ENCODE data around the gene BET1. TPM values are rescaled to one million over a fixed set of nuclear protein-coding genes. Genes with fewer than 3 reads are reported as not detected.

BET1 gene
- total RNA-seq, 2 experiments from 2014 or later = 14.3 to 31.6 TPM

DNA sequence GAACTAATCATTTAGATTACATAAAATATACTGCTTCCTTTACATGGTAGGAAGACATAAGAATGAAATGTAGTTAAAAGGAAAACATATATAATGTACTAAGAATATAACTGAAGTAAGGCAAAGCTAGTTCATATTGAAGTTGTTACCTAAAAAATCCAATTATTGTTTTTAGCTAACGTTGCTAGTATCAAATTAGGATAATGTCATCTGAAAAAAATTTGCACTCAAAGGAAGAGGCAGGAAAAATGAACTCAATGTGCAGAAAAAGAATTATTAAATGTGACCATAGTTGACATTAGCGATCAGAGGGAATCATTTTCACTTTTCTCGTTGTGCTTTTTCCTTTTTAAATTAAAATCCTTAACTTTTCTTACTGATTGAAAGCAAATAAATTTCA lies 1.6 kb upstream of the BET1 start:
- DNase-seq (ENCODE audit: low spot score) = no peak
- Histone ChIP-seq H3K4me2 (ENCODE audit: low read length) (0 out of 2 replicates have a peak overlapping the region, but pooled peaks have one; percentile 90), H4K20me1 (ENCODE audit: insufficient read depth, low read length) (no peaks in the 10 kb centered on the region), H3K36me3 (ENCODE audit: insufficient read depth, low read length) (no peaks in the 10 kb centered on the region; the same call in 1 of the 2 replicates), H3K79me2 (ENCODE audit: insufficient read depth, low read depth, low read length) (peaks cover 33% of the 10 kb centered on the region), H3K27ac (ENCODE audit: low read depth, low read length, poor library complexity, severe bottlenecking) (no peak overlapping the region), H3K4me3 (ENCODE audit: low read depth, low read length, poor library complexity, severe bottlenecking) (no peak overlapping the region), H3K9me3 (ENCODE audit: low read length) (no peaks in the 10 kb centered on the region), H2AFZ (ENCODE audit: low read length) (peak overlapping the region; percentile 91), H3K4me1 (ENCODE audit: insufficient read depth, low read length, poor library complexity, severe bottlenecking) (peaks cover 32% of the 10 kb centered on the region), H3K9me2 (ENCODE audit: insufficient read depth, low read length) (no peaks in the 10 kb centered on the region)
- no TSS peak for BruUV-seq (replicated peaks)
- intact Hi-C loops (cut with micrococcal nuclease; ENCODE audit: unreplicated experiment) = loop anchor here (2.0 kb wide), 1 partner anchor 81 kb away; no protein-coding TSS in a partner anchor
- ChIA-PET POLR2A (interaction anchor here (0.5 to 1.5 kb wide), 7 partner anchors 9 to 240 kb away, joined by 3 to 5 read pairs (median 3); partner anchors contain the start of gene GNG11), CTCF (ENCODE audit: unreplicated experiment) (no interaction called here)
- TF ChIP-seq EZH2phosphoT487 (IDR thresholded peaks at IDR 0.05; ENCODE audit: borderline replicate concordance, low read depth, low read length) = no peak
- TF ChIP-seq, protein P1, sequence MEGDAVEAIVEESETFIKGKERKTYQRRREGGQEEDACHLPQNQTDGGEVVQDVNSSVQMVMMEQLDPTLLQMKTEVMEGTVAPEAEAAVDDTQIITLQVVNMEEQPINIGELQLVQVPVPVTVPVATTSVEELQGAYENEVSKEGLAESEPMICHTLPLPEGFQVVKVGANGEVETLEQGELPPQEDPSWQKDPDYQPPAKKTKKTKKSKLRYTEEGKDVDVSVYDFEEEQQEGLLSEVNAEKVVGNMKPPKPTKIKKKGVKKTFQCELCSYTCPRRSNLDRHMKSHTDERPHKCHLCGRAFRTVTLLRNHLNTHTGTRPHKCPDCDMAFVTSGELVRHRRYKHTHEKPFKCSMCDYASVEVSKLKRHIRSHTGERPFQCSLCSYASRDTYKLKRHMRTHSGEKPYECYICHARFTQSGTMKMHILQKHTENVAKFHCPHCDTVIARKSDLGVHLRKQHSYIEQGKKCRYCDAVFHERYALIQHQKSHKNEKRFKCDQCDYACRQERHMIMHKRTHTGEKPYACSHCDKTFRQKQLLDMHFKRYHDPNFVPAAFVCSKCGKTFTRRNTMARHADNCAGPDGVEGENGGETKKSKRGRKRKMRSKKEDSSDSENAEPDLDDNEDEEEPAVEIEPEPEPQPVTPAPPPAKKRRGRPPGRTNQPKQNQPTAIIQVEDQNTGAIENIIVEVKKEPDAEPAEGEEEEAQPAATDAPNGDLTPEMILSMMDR (conservative IDR thresholded peaks at IDR 0.05; ENCODE audit: low read length) = no peak

DNA sequence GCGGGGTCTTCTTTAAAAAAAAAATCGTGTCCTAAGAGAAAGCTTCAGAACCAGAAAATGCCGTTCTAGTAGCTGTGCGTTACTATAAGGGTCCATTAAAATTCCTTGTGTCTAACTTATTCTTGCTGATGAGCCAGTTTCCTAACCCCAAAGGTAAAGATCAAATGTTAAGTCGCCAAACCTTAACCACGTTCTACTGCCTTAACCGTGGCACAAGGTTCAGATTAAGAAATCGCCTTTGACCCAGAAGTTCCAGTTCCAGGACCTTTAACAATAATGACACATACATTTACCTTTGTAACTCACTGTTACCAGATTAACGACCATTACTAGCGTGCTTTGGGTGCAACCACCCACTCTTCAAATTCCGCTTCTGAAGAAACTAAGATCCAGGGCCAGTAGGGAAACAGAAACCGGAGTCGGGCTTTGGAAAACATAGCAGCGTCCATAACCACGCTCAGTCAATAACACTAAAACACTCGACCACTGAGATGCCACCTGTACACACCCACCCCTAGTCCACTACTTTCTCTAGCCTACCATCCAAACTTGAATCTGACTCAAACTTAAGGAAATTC lies 620 bp downstream of the BET1 start:
- DNase-seq (ENCODE audit: low spot score) = no peak
- peaks cover 38% of the 10 kb centered on the region for H3K79me2 ChIP-seq (ENCODE audit: insufficient read depth, low read depth, low read length)
- no peaks in the 10 kb centered on the region for H3K9me3 ChIP-seq (ENCODE audit: low read length)
- TF ChIP-seq, protein P1 (conservative IDR thresholded peaks at IDR 0.05; ENCODE audit: low read length) = no peak
- TF ChIP-seq EZH2phosphoT487 (IDR thresholded peaks at IDR 0.05; ENCODE audit: borderline replicate concordance, low read depth, low read length) = no peak
- H3K4me2 ChIP-seq (ENCODE audit: low read length) = peak overlapping the region; percentile 90
- H3K4me3 ChIP-seq (ENCODE audit: low read depth, low read length, poor library complexity, severe bottlenecking) = peak overlapping the region; percentile 81
- peaks cover 47% of the 10 kb centered on the region for H3K4me1 ChIP-seq (ENCODE audit: insufficient read depth, low read length, poor library complexity, severe bottlenecking)
- H3K9me2 ChIP-seq (ENCODE audit: insufficient read depth, low read length) = no peaks in the 10 kb centered on the region
- ChIA-PET POLR2A (interaction anchor here (0.6 to 1.9 kb wide), 3 partner anchors 9 to 52 kb away, joined by 3 to 9 read pairs (median 5); no protein-coding TSS in a partner anchor), CTCF (ENCODE audit: unreplicated experiment) (no interaction called here)
- H3K36me3 ChIP-seq (ENCODE audit: insufficient read depth, low read length) = peaks cover 6% of the 10 kb centered on the region
- TSS peak; percentile 85 for BruUV-seq (replicated peaks)
- H3K27ac ChIP-seq (ENCODE audit: low read depth, low read length, poor library complexity, severe bottlenecking) = peak overlapping the region; percentile 16
- H2AFZ ChIP-seq (ENCODE audit: low read length) = peak overlapping the region; percentile 91
- no peaks in the 10 kb centered on the region for H4K20me1 ChIP-seq (ENCODE audit: insufficient read depth, low read length)
- intact Hi-C loops (cut with micrococcal nuclease; ENCODE audit: unreplicated experiment) = loop anchor here (1.0 to 2.0 kb wide), 2 partner anchors 49 to 83 kb away; no protein-coding TSS in a partner anchor

- peaks cover 23% of the 10 kb centered on the region for H3K36me3 ChIP-seq (ENCODE audit: insufficient read depth, low read length)
- BruUV-seq (replicated peaks) = no TSS peak
- H3K27ac ChIP-seq (ENCODE audit: low read depth, low read length, poor library complexity, severe bottlenecking) = no peak overlapping the region
- H4K20me1 ChIP-seq (ENCODE audit: insufficient read depth, low read length) = no peaks in the 10 kb centered on the region
- intact Hi-C loops (cut with micrococcal nuclease; ENCODE audit: unreplicated experiment) = no loop called here
- H3K9me2 ChIP-seq (ENCODE audit: insufficient read depth, low read length) = no peaks in the 10 kb centered on the region
- peaks cover 38% of the 10 kb centered on the region for H3K79me2 ChIP-seq (ENCODE audit: insufficient read depth, low read depth, low read length)
- no peaks in the 10 kb centered on the region for H3K9me3 ChIP-seq (ENCODE audit: low read length)
- DNase-seq (ENCODE audit: low spot score) = no peak
- ChIA-PET CTCF (ENCODE audit: unreplicated experiment) (no interaction called here), POLR2A (interaction anchor here (1.9 kb wide), 1 partner anchor 54 kb away, joined by 9 read pairs; no protein-coding TSS in a partner anchor)
- H2AFZ ChIP-seq (ENCODE audit: low read length) = no peak overlapping the region
- peak overlapping the region; percentile 53 for H3K4me2 ChIP-seq (ENCODE audit: low read length)
- TF ChIP-seq EZH2phosphoT487 (IDR thresholded peaks at IDR 0.05; ENCODE audit: borderline replicate concordance, low read depth, low read length) = no peak
- TF ChIP-seq, protein P1 (conservative IDR thresholded peaks at IDR 0.05; ENCODE audit: low read length) = no peak
- peaks cover 47% of the 10 kb centered on the region for H3K4me1 ChIP-seq (ENCODE audit: insufficient read depth, low read length, poor library complexity, severe bottlenecking)
- H3K4me3 ChIP-seq (ENCODE audit: low read depth, low read length, poor library complexity, severe bottlenecking) = no peak overlapping the region
Measured at GRCh38 chr7:94001396-94001795, 2.8 kb downstream of the BET1 start.

Measured in OCI-LY7 (cell line).